K562 (cell line): Measurements from ENCODE around the gene TNNI2. TPM values are rescaled to one million over a fixed set of nuclear protein-coding genes. Genes with fewer than 3 reads are reported as not detected.
A peak's percentile ranks its signal among the peaks of the same experiment; 100 is the strongest.

Experiments
- ATAC-seq: fragments of 200-7000 bp; cut with Tn5 transposase; 3 replicates; pipeline ENCODE4 v1.9.1; 2020; ENCODE audit warnings: moderate library complexity
- BruUV-seq: library from RNA; stranded (reverse); fragments of 400-500 nt; replicated peaks from 2 replicates; lab custom pipeline; 2021; lab: Mats Ljungman, UMichigan
- CTCF ChIA-PET: fragments of 300-600 bp; formaldehyde crosslinking; extraction: SDS; loops from one replicate; lab custom pipeline; 2021; ENCODE audit warnings: low intra/inter-chr PET ratio; lab: Yijun Ruan, JAX
- POLR2A ChIA-PET: fragments of 300-600, 350-650 bp; sonication (Branson Sonifier 250); formaldehyde crosslinking; extraction: SDS; loops from one replicate; lab custom pipeline; 2021; ENCODE audit warnings: antibody characterized with exemption, inconsistent platforms; lab: Yijun Ruan, JAX
- DNase-seq, 4 experiments: peaks; one replicate each; pipeline versions ENCODE4 v3.0.0 to v3.0.0-alpha.2; 2011 to 2018; ENCODE audit warnings: low spot score in 3 of 4, mixed read lengths in 3 of 4; ENCODE audit errors: extremely low read depth in 1 of 4
- FAIRE-seq: peaks from 2 replicates; lab custom pipeline; 2011; peaks lifted over from hg19 to GRCh38; lab: Jason Lieb, UNC
- H2AFZ ChIP-seq: 2 replicates; pipeline ENCODE4 v1.6.0; 2011; ENCODE audit warnings: low read depth, low read length, control low read depth, inconsistent platforms
- H3K27ac ChIP-seq: fragments of 200-600 bp; 3 replicates; pipeline ENCODE4 v1.8.0; 2011; ENCODE audit warnings: low read depth, mild to moderate bottlenecking, control low read depth, inconsistent platforms, low read length, moderate library complexity, mixed read lengths; ENCODE audit errors: extremely low read depth
- H3K27me3 ChIP-seq, 2 experiments: fragments of 300-600 bp in 1 of 2; 2 replicates in 1 of 2; 3 replicates in 1 of 2; pipeline versions ENCODE4 v1.6.0 to v1.8.0; 2011; ENCODE audit warnings: inconsistent platforms in 2 of 2, low read length in 2 of 2, mild to moderate bottlenecking in 1 of 2, mixed read lengths in 1 of 2, moderate library complexity in 1 of 2; ENCODE audit not compliant: control insufficient read depth in 2 of 2, insufficient read depth in 2 of 2
- H3K36me3 ChIP-seq: fragments of 300-600 bp; 3 replicates; pipeline ENCODE4 v1.8.0; 2011; ENCODE audit warnings: mild to moderate bottlenecking, low read length, inconsistent platforms; ENCODE audit not compliant: control insufficient read depth, insufficient read depth
- H3K4me1 ChIP-seq, 2 experiments: fragments of 200-600 bp in 1 of 2; replicated peaks in 1 of 2; 2 replicates in 1 of 2; 3 replicates in 1 of 2; pipeline versions ENCODE4 v1.5.1 to v1.8.0; 2011; ENCODE audit warnings: inconsistent platforms in 2 of 2, low read length in 2 of 2, mild to moderate bottlenecking in 1 of 2, mixed read lengths in 1 of 2, moderate library complexity in 1 of 2; ENCODE audit not compliant: control insufficient read depth in 2 of 2, insufficient read depth in 2 of 2
- H3K4me2 ChIP-seq: 2 replicates; pipeline ENCODE4 v1.6.1; 2011; ENCODE audit warnings: low read length, control low read depth, inconsistent platforms, mixed read lengths; ENCODE audit not compliant: insufficient read depth
- H3K4me3 ChIP-seq: fragments of 200-600 bp; sonication (generic), shearing (Covaris generic); 2 replicates; pipeline ENCODE4 v1.5.1; 2016; ENCODE audit warnings: control low read depth, inconsistent platforms
- H3K79me2 ChIP-seq: fragments of 200-600 bp; 3 replicates; pipeline ENCODE4 v1.8.0; 2011; ENCODE audit warnings: low read length, inconsistent platforms; ENCODE audit not compliant: control insufficient read depth, insufficient read depth
- H3K9ac ChIP-seq, 2 experiments: 2 replicates each; pipeline versions ENCODE4 v1.6.0 to v1.6.1; 2011; ENCODE audit warnings: low read depth in 2 of 2, low read length in 2 of 2, control low read depth in 1 of 2, inconsistent platforms in 1 of 2, mild to moderate bottlenecking in 1 of 2, mixed read lengths in 1 of 2; ENCODE audit not compliant: insufficient read depth in 1 of 2
- H3K9me1 ChIP-seq: one replicate; pipeline ENCODE4 v1.6.0; 2011; ENCODE audit warnings: inconsistent platforms, mild to moderate bottlenecking, low read length, moderate library complexity; ENCODE audit not compliant: control insufficient read depth, insufficient read depth
- H3K9me3 ChIP-seq: replicated peaks from 2 replicates; pipeline ENCODE4 v1.5.1; 2011; ENCODE audit warnings: low read depth, low read length, inconsistent platforms; ENCODE audit not compliant: control insufficient read depth, insufficient read depth
- H4K20me1 ChIP-seq: replicated peaks from 2 replicates; pipeline ENCODE4 v1.6.1; 2011; ENCODE audit warnings: low read length, inconsistent platforms, mixed read lengths; ENCODE audit not compliant: control insufficient read depth, insufficient read depth
- EGR1 ChIP-seq: fragments of 450-650 bp; conservative IDR thresholded peaks from 2 replicates; pipeline ENCODE4 v1.6.1; 2017; ENCODE audit warnings: mild to moderate bottlenecking
- THAP7 ChIP-seq: fragments of 250-450 bp; sonication (Bioruptor Pico); IDR thresholded peaks from 2 replicates; pipeline ENCODE4 v1.5.0; 2021
- WGBS: fragments of 100-300 bp; shearing (Covaris generic); methylation state at CpG from one replicate; pipeline ENCODE4 v1.1.6; 2016; ENCODE audit warnings: low coverage, mixed read lengths; ENCODE audit not compliant: insufficient coverage; ENCODE audit errors: missing lambda C conversion rate; 5-methylcytosine and 5-hydroxymethylcytosine counted together
- in situ Hi-C: fragments of 300-500 bp; cut with MboI; formaldehyde crosslinking; loops from 4 replicates; pipeline ENCODE4 v1.15.0; 2018; ENCODE audit warnings: inconsistent platforms, mixed read lengths
- intact Hi-C: fragments of 100-400 bp; cut with micrococcal nuclease; formaldehyde crosslinking; loops from 2 replicates; pipeline ENCODE4 v1.14.2; 2022
- polyA plus RNA-seq, 8 experiments: library from polyadenylated mRNA; depleted of rRNA in 4 of 8; stranded (reverse) in 5 of 8; unstranded in 3 of 8; fragments of >200 nt; fragmentation: Nextera tagmentation in 2 of 8; fragmentation: Illumina TruSeq in 1 of 8; extraction: Ambion mirVana in 2 of 8; extraction: Trizol in 1 of 8; gene quantifications; 2 replicates each; pipeline versions ENCODE4 v1.2.1 to v1.2.3, GENCODE V29; 2011 to 2014; ENCODE audit warnings: inconsistent platforms in 1 of 8, missing spikeins in 1 of 8
- total RNA-seq, 7 experiments: library from RNA; depleted of rRNA in 6 of 7; stranded (reverse); fragments of >200 nt in 6 of 7; fragmentation: Illumina TruSeq in 2 of 7; extraction: Trizol in 2 of 7; gene quantifications; 2 replicates each; pipeline versions ENCODE4 v1.2.1 to v1.2.3, GENCODE V29; 2011 to 2021; ENCODE audit warnings: low replicate concordance in 1 of 7

TNNI2 gene
- total and polyA plus RNA-seq, 9 of the 15 experiments (the other 6 are each of a cell fraction or from before 2014, with no cell fraction given), result not detected

GRCh38 chr11:1879941-1880720 lies 41.4 kb downstream of the TNNI2 start:
- 6% methylated on average over 17 of the region's 32 CpGs for WGBS
- TF ChIP-seq EGR1 (0 out of 2 replicates have a peak, but pooled peaks have one; percentile 19), THAP7 (CRISPR knock-in tag) (no peak)
- peaks cover 3 to 50% of the 10 kb centered on the region in 2 experiments; a peak in 3 of 5 replicates for H3K27me3 ChIP-seq

More at GRCh38 chr11:1879941-1880720, 41.4 kb downstream of the TNNI2 start:
- Histone ChIP-seq H3K4me1 (peaks cover 0 to 39% of the 10 kb centered on the region in 2 experiments; a peak in 2 of 5 replicates), H3K36me3 (no peaks in the 10 kb centered on the region), H2AFZ (no peak overlapping the region), H3K9me1 (no peaks in the 10 kb centered on the region), H3K9me3 (no peaks in the 10 kb centered on the region), H3K27ac (no peak overlapping the region), H3K4me3 (no peak overlapping the region), H3K79me2 (no peaks in the 10 kb centered on the region), H3K9ac (no peak overlapping the region), H3K4me2 (no peak overlapping the region), H4K20me1 (0 out of 2 replicates have a peak, but pooled peaks cover 5% of the 10 kb centered on the region)
- DNase-seq (no peak), FAIRE-seq (no peak), ATAC-seq (no peak)
- ChIA-PET POLR2A (no interaction called here), CTCF (interaction anchor here (0.6 to 6.5 kb wide), 3 partner anchors 53 to 363 kb away, joined by 3 to 93 read pairs (median 5); partner anchors contain the start of gene H19)
- in situ Hi-C loops, result loop anchor here (5.0 to 10.0 kb wide), 2 partner anchors 37 to 125 kb away; partner anchors contain the start of gene TNNT3
- BruUV-seq, result no TSS peak
- intact Hi-C loops, result loop anchor here (5.0 kb wide), 1 partner anchor 188 kb away; no protein-coding TSS in a partner anchor
